SHP77 treated with DMSO at 0.1 percent for 48 hours (cell line): ENCODE measurements around the gene SEC61A1.

Source experiments
- DNase-seq: peaks from one replicate; lab custom pipeline; 2025; lab: John Stamatoyannopoulos, UW

The SEC61A1 gene

DNA sequence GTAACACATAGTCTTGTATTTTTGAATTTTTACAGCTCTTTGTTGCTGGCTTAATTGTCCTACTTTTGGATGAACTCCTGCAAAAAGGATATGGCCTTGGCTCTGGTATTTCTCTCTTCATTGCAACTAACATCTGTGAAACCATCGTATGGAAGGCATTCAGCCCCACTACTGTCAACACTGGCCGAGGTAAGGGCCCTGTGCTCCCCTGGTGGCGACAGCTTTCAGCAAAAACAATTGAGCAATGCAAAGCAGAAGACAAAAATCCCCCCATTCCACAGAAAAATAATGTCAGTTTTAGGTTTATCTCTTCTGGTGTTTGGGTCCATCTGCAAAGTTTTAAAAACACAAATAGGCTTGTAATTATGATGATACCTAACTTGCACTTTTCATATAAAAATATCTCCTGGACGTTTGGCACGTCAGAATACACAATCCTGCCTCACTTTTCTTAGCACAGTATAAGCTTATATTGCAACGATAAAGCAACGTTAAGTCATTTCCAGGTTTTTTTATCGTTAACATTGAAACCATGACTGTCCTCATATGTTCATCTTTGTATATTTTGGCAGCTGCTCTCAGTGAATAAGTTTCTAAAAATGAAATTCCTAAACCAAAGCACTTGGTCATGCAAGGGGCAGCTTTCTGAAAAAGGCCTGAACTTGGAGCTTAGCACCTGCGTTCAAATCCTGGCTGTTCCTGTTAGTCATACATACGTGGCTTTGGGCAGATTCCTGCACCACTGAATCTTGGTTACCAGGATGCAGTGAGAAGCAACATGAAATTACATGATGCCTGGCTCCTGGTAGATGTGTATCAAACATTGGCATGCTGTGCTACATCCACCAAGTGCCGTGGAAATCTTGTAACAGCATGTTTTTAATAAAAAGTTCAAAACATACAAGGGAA is 8.5 kb downstream of the SEC61A1 start:
- no peak for DNase-seq

DNA sequence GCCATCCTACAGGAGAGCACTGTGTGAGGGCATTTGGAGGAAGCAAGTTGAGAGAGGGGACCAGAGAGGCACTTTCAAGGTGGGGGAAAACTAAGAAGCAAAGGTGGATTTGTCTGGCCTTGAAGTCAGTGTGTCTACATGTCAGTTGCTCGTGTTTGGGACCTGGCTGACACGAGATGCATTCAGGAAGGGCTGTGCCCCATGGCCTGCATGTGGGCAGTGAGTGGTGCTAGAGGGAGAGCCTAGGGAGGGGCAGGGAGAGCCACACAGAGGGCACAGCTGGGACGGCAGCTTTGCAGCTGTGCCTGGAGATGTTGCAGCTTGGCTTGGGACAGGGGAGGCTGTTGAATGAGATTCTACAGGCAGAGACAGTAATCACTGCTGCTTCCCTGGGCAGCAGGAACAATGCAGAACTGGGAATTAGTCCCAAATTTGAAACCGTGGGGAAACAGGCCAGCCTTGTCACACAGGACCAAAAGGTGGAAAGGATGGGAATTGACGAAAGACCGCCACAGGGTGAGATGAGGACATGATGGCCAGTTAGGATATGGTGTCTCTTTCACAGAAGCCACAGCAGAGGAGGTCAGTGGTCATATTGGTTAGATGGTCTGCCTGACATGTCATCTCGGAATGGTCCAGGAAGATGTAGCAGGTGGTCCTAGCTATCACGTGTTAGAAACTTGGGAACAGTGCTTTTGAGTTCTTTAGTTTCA is 10.0 kb downstream of the SEC61A1 start:
- no peak for DNase-seq

DNA sequence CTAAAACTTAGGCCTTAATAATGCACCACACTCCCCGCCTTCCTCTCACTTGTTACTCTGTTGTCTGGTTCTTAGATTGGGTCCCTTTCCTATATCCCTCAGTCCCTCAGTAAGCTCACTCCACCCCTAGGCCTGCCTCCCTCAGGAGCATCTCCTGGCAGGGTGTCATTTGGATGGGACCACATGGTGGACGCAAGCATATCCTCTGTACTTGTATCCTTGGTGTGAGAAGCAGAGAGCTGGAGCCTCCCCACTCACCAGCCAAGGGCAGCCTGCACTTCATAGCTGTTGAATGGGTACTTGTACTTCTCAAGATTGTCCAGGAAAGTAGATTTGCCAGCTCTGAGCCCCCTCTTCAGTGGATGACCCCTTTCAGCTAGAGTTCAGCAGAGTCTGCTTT is 11.6 kb downstream of the SEC61A1 start:
- DNase-seq = no peak

DNA sequence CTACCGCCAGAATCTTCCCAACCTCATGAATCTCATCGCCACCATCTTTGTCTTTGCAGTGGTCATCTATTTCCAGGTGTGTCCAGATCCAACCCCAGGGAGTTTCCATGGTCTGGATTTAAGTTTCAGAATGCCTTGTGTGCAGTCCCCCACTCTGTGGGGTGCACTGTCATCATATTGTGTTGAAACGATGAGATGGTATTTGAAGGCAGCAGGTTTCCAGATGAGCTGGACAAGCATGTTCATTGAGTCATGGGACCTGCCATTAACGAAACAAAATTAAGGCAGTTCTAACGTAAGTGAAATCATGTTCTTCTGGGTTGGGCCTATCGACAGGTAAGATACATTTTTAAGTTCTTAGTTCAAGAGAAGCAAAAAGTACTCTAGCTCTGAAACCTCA is 12.7 kb downstream of the SEC61A1 start:
- DNase-seq = no peak

DNA sequence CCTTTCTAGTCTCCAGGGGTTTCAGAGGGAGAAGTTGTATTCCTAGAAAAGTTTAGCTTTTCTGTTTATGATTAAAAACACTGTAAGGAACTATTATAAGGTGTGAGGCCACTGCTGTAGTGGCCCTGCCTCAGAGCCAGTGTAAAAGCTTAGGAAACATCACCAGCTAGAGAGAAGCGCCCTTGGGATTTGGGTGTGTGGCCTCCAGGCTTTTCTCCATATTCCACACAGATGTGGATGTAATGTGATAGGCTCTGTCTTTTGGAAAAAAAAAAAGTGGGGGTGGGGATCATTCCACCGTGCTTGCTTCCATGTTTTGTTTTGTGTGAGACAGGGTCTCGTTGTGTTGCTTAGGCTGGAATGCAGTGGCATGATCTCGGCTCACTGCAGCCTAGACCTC is 13.9 kb downstream of the SEC61A1 start:
- no peak for DNase-seq

- DNase-seq = no peak
Observed at GRCh38 chr3:128066676-128067075, 14.4 kb downstream of the SEC61A1 start.

DNA sequence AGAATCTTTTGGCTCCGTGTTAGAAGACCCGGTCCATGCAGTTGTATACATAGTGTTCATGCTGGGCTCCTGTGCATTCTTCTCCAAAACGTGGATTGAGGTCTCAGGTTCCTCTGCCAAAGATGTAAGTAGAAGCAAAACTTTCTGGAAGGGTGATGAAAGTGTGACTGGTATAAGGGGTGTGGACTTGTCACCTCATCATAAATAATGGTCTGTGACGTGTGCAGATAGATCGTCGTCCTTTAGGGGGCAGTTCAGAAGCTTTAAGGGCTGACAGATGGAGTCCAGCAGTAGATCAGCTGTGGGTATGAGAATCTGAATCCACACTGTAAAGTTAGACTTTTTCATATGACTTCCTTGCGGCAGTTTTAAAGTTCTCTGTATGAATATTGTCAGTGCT is 15.3 kb downstream of the SEC61A1 start:
- no peak for DNase-seq

GRCh38 chr3:128068156-128068620 is 16.0 kb downstream of the SEC61A1 start:
- DNase-seq = peak; percentile 19

- DNase-seq = no peak
Observed at GRCh38 chr3:128069271-128069670, 17.0 kb downstream of the SEC61A1 start.

GRCh38 chr3:128070898-128071591 is 18.8 kb downstream of the SEC61A1 start:
- no peak for DNase-seq

DNA sequence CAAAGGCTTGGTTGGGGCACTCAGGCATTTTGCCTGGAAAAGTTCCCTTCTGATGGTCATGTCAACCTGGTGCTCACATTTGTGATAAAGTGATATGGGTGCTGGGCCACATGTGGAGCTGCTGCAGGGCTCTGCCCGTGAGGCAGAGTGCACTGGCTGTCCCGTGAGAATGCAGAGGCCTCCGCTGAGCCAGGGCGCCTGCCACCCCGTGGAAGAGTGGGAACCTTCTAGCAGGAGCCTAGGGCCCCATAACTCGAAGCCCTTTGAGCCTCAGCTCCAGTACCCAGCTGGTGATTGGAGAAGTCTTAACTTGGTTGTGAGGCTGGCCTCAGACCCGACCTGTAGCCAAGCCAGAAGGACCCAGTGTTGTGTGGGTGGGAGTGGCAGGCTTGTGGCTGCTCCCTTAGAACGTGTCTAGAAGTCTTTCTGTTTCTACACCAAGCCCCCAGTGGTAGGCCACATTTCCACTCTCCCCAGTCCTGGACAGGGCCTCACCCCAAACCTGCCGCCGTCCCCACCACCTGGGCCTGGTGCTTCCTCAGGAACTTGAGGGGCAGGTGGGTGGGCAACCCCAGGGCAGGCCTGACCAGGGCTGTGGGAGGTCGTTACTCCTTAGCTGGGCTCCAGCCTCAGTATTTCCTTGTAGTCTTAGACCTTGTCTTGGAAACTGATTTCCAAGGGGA is 19.7 kb downstream of the SEC61A1 start:
- no peak for DNase-seq

GRCh38 chr3:128072454-128073184 is 20.4 kb downstream of the SEC61A1 start:
- DNase-seq = no peak

DNA sequence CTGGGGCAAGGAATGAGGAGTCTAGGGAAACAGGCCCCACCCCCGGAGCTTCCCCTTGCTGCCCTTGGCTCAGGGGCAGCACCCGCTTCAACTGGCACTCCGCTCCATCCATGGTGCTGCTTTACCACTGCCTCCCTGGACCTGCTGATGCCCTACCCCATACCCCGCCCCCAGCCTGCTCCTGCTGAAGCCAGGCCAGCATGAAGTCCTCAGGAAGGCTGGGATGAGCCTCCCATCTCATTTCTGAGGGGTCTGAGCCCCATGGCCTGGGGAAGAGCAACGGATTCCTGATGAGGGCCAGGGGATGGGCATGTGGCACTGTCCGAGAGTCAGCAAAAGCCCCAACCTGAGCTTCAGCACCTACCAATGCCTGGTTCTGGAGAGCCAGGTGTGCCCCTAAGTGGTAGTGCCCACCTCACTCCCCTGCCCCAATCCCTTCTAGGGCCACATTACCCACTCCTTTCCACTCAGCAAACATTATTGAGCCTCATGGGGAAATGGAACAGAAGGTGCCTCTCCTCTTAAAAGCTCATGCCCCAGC is 21.0 kb downstream of the SEC61A1 start:
- DNase-seq = no peak

DNA sequence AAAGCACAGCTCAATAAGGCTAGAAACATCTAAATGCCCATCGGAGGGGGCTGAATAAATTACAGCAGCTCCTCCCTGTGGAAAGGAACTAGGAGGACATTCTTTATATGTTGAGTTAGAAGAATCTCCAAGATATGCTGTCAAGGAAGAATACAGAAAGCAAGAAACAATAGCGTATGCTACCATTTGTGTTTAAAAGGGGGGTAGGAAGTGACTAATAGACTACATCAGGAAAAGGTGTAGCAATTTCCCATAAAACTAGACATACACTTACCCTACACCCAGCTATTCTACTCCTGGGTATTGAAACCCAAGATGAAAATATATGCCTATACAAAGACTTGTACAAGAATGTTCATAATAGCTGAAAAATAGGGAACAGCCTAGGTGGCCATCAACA is 21.6 kb downstream of the SEC61A1 start:
- DNase-seq = no peak

DNA sequence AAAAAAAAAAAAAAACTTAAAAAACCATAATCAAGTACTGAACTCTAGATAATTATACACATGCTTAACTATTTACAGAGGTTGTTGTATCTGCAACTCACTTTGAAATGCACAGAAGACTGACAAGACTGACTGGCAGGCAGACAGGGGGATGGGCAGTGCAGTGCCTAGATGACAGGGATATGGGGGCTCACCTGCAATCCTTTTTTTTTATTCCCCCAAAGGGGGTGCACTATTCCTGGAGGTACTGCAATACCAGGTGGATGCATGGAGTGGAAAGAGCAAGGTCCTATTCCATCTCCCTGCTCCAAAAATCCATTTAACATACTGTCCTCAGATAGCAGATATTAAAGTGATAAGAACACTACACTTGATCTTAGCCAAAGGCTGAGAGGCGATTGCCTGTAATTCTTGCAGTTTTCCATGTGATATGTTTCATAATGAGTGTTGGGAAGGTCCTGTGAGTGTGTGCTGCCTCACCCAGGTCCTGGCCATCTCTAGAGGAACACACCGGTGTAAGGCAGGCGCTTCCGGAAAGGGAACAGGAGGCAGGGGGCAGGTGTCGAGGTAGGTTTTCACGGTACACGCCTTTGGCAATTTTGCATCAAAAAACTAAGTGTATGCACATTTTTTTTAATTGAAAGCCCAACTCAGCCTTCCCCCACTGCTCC is 22.7 kb downstream of the SEC61A1 start:
- no peak for DNase-seq

- no peak for DNase-seq
Observed at GRCh38 chr3:128075522-128076482, 23.6 kb downstream of the SEC61A1 start.

DNA sequence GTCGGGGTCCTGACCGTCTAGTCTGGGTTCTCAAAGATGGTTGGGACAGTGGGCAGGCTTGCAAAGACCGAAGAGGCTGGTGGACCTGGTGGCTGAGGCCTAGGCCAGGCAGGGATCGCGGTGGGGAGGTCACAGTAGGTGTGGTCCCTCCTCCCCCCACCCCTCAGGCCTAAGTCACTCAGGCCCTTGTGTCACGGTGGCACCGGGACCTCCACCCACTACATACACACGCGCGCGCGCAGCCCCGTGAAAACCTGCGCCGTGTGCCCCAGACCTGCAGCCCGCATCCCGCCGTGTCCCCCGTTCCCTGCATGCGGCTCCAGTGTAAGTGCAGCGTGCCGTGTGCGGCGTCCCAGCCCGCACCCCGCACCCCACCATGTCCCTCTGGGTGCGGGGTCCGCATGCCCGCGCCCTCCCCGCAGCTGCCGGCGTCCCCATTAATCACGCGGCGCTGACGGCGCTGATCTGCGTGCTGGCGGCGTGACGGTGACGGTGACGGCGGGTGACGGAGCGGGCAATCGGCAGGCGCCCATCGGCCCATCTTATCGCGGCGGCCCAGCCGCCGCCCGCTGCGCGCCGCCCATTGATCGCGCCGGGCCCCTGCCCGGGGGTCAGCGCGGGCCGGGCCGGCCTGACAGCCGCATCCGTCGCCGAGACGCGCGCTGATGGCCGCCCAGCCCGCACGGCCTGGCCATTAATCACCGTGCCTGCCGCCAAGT is 24.4 kb downstream of the SEC61A1 start:
- no peak for DNase-seq

DNA sequence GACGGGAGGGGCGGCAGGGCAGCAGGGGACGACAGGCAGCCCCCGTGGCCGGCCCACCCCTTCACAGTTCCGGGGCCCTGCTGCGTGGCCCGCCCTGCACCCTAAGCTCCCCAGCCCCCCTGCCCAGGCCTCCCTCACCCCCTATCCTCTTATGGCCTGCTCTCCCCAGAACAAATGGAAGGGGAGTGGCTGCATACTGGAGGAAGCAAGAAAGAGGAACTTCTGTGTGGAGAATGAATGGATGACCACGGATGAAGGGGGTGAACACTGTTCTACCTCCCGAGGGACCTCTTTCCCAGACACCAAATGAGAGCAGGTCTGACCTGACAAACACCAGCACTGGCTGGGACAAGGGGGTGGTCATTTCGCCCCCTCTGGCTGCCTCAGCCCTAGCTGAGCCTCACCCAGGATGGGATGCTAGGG is 25.0 kb downstream of the SEC61A1 start:
- DNase-seq = no peak

GRCh38 chr3:128077665-128078064 is 25.4 kb downstream of the SEC61A1 start:
- no peak for DNase-seq
